Effector CD8-positive, alpha-beta T cell (primary cell): ENCODE data around the gene KRT84.
"Not testable (repeated sequence)": the region's sequence is repeated elsewhere in the genome, so short reads cannot be mapped to it uniquely, and the experiment has no call there.

Experiments
- DNase-seq: peaks from one replicate; lab custom pipeline; 2025; lab: John Stamatoyannopoulos, UW

Gene KRT84

GRCh38 chr12:52411815-52412214 lies 26.4 kb upstream of the KRT84 start:
- no peak for DNase-seq

- not testable (repeated sequence) for DNase-seq
These were observed 25.3 kb upstream of the KRT84 start for GRCh38 chr12:52410589-52411248.

DNA sequence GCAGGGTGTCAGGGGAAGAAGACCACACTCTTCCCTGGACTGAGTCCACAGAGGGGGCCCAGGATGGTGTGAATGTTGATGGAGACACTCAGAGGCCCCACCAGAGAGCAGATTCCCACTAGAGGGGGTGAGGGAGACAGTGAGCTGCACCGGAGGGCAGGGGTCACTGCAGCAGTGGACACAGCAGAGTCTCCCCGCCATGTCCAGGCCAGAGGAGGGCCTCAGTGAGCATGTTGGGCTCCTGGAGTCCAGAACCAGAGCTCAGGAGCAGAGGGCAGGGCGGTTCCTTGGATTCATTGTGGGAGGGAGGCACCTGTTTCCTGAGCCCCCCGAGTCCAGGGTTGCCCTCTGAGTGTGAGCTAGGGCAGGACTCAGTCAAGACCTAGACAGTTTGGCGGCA lies 22.5 kb upstream of the KRT84 start:
- no peak for DNase-seq

GRCh38 chr12:52405922-52406385 lies 20.5 kb upstream of the KRT84 start, which contains the start of gene KRT82:
KRT82 (minus strand) TSS chr12:52406335; CDS start chr12:52406277, 58 bp downstream.
- no peak for DNase-seq

DNA sequence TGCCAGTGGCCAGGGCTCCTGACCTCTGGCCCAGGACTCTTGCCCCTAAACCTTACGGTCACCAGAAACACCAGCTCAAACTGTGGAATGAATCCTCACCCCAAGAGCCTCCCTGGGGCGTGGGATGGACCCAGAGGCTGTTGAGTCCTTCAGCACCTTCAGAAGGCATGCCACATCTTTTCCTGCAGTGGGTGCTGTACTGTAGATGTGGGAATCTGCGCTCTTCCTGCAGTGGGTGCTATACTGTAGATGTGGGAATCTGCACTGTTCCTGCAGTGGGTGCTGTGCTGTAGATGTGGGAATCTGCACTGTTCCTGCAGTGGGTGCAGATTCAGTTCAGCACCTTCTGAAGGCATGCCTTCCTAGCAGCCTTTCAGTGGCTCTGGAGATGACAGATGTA lies 19.5 kb upstream of the KRT84 start:
- no peak for DNase-seq

DNA sequence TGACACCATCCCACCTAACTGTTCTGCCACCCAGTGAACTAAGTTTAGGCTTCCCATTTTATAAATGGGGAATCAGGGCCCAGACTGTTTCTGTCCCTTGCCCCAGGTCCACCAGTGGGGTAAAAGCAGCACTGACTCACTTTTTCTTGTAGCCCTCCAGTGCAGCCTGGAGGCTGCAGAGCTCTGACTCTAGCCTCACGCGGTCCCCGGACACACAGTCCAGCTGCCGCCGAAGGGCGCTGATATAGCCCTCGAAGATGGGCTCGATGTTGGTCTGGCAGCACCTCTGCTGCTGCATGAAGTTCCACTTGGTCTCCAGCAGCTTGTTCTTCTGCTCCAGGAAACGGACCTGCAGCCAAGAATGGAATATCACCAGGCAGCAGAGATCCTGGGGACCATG lies 18.1 kb upstream of the KRT84 start:
- no peak for DNase-seq

DNA sequence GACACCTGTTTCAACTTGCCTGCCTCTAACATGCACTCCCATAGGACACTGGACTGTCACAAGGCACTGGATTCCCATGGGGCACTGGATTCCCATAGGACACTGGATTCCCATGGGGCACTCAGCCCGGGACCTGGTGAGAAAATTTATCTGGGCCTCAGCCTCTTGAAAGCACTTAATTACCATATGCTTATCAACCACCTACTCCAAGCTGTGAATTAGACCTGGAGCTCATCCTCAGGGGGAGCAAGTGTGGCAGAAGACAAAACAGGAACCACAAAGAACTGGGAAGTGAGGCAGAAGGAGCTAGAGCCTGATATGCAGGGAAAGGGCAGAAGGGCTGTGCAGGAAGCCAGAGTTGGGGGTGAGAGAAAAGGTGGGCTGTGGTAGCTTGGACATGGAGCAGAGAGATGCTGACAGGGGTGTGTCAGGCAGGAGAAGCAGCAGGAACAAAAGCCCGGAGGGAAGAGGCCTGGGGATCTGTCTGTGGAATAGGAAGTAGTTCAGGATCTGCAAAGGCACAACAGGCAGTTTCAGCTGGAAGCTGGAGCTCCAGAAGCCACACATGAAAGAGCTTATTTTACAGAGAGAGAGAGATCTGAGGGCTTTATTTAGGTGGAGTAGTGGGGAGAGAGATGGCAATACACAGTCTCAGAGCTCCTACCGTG lies 17.6 kb upstream of the KRT84 start:
- no peak for DNase-seq

- no peak for DNase-seq
These were observed 16.9 kb upstream of the KRT84 start for GRCh38 chr12:52402377-52402776.

- no peak for DNase-seq
These were observed 16.5 kb upstream of the KRT84 start for GRCh38 chr12:52401926-52402325.

GRCh38 chr12:52401526-52401925 lies 16.1 kb upstream of the KRT84 start:
- no peak for DNase-seq

- DNase-seq, result no peak
These were observed 15.5 kb upstream of the KRT84 start for GRCh38 chr12:52400906-52401305.

DNA sequence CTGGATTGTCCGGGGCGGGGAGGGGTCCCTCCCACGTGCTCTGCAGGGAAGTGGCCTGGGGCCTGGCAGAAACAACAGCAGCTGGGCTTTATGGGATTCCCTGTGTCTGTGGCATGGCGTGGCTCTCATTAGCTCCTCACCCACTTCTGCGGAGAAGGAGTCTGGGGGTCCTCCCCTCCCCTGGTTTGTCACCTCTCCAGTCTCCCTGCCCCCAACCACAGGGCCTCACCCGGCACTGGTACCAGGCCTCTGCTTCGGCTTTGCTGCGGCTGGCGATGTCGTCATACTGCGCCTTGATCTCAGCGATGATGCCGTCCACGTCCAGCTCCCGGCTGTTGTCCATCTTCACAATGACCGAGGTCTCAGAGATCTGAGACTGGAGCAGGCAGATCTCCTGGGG lies 14.3 kb upstream of the KRT84 start:
- DNase-seq, result no peak

- DNase-seq, result no peak
These were observed 12.7 kb upstream of the KRT84 start for GRCh38 chr12:52398176-52398575.

GRCh38 chr12:52396656-52397055 lies 11.2 kb upstream of the KRT84 start:
- DNase-seq, result no peak

- DNase-seq, result no peak
These were observed 10.4 kb upstream of the KRT84 start for GRCh38 chr12:52395761-52396434.

DNA sequence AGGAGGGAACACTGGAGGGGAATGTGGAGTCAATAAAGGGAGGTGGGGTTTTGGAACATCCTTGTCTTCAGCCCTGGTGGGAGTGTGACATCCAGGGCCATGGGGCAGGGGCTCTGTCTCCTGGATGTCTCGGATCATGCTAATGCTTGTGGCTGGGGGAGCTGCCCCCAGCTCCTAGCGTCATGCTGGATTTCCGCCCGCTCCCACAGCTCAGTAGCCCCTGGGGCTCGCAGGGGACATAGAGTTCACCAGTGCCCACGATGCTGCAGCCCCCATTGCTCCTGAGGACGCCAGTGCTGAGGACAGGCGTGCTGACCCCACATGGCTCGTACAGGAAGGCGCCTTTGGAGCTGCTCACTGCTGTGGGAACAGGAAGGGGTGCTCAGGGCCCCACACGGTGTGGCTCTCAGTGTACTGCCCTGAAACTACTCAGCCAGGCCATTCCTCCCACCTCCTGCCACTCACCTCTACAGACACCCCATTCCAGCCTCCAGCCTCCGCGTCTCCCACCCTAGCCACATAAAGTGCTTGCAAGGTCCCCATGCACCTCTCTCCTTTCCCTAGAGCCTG lies 9.5 kb upstream of the KRT84 start:
- DNase-seq, result no peak

DNA sequence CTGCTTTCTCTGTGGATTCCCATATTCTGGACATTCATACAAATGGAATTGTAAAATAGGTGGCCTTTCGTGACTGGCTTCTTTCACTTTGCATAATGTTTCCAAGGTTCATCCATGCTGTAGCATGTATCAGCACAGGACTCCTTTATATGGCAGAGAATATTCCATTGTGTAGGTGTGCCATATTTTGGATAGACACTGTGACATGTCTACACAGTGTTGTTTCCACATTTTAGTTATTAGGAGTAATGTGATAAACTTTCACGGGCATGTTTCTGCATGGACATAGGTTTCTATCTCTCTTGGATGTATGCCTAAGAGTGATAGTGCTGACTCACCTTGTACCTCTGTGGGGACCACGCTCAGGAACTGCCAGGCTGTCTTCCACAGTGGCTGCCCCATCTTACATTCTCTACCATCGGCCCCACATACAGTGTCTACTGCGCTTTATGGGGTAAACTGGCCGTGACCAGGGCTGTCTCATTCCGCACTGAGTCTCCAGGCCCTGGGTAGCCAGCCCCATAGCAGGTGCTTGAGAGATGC lies 7.1 kb upstream of the KRT84 start:
- no peak for DNase-seq

DNA sequence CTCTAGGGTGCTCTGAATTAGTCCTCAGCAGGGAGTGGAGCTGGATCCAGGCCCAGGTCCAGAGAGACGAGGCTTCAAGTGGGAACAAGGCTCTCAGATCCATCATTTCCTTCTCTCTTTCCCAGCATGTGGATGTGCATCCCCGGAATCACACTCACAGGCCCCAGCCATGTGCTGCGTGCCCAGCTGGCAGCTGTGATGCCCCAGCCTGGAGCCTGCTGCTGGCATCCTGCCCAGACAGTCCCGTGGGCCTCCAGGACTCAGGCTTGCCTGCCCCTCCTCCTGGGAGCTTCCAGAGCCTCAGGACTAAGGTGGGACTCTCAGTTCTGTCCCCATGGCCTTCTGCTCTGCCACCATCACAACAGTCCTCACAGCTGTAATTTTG lies 6.2 kb upstream of the KRT84 start:
- DNase-seq, result no peak

DNA sequence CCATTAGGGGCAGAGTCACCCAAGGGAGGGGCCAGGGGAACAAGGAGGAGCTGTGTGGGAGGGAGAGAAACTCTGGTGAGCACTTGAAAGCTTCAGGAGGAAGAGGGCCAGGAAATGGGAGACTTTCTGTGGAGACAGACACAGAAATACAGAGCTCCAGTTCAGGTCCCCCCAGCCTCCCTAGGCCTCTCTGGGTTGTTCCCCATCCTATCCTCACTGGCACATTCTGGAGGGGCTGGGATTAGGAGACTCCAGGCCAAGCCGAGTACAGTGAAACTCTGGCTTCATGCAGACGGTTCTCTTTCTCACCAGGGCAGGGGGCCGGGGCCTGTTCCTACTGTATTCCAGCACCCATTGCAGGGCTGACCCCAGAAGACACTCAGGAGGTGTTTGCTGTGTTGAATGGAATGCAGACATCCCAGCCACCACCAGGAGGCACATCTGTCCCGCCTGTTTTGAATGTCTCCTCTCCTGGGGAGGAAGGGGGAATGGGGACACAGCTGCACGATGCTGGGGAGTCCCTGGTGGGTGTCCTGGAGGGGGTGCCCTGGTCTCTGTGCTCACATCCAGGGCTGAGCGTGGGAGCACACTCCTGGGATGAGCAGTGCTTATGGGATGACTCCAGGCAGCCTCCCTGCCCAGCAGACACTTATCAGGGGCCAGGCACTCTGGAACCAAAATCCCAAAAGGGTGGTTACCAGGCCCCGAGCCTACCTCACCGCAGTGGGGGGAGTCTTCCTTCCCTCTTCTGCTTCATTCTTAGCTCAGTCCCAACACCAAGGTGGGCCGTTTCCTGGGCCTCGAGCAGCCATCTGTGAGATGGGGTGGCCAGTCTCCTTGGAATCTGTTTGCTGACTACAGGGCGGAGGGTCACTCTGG lies 5.5 kb upstream of the KRT84 start:
- no peak for DNase-seq

- no peak for DNase-seq
These were observed 4.1 kb upstream of the KRT84 start for GRCh38 chr12:52389313-52390207.
